HEK293 (cell line): ENCODE results near the gene KATNAL2.

ENCODE experiments used
- CTCF ChIA-PET: fragments of 350-600 bp; formaldehyde crosslinking; extraction: SDS; loops from one replicate; lab custom pipeline; 2021; ENCODE audit warnings: antibody characterized with exemption; lab: Yijun Ruan, JAX
- POLR2A ChIA-PET: fragments of 300-600 bp; formaldehyde crosslinking; extraction: SDS; loops from one replicate; lab custom pipeline; 2020; ENCODE audit warnings: antibody characterized with exemption, inconsistent platforms; lab: Yijun Ruan, JAX
- H3K27ac ChIP-seq: fragments of 200-500 bp; sonication (Bioruptor generic); 2 replicates; pipeline ENCODE4 v1.5.1; 2014; ENCODE audit warnings: low read depth, low read length, control low read depth, inconsistent platforms; ENCODE audit errors: extremely low read depth
- H3K36me3 ChIP-seq, 2 experiments: fragments of 200-500 bp in 1 of 2; sonication (Bioruptor generic) in 1 of 2; 1 replicate in 1 of 2; 2 replicates in 1 of 2; pipeline ENCODE4 v1.5.1; 2014 to 2017; ENCODE audit warnings: inconsistent platforms in 2 of 2, low read length in 2 of 2; ENCODE audit not compliant: control insufficient read depth in 2 of 2, insufficient read depth in 1 of 2
- H3K4me1 ChIP-seq: fragments of 200-500 bp; sonication (Bioruptor generic); 2 replicates; pipeline ENCODE4 v1.5.1; 2014; ENCODE audit warnings: mild to moderate bottlenecking, low read length, inconsistent platforms; ENCODE audit not compliant: control insufficient read depth, insufficient read depth
- H3K4me3 ChIP-seq: 2 replicates; pipeline ENCODE4 v1.5.1; 2011; ENCODE audit warnings: low read depth, mild to moderate bottlenecking, control low read depth, low read length, moderate library complexity
- H3K9me3 ChIP-seq: fragments of 200-500 bp; sonication (Bioruptor generic); 2 replicates; pipeline ENCODE4 v1.5.1; 2014; ENCODE audit warnings: low read depth, low read length, inconsistent platforms; ENCODE audit not compliant: control insufficient read depth, insufficient read depth
- BCL11A ChIP-seq: fragments of 450-650 bp; formaldehyde crosslinking; IDR thresholded peaks from 2 replicates; pipeline ENCODE4 v1.5.1; 2016; ENCODE audit warnings: low read depth, missing biosample characterization, missing genetic modification characterization
- BCL11B ChIP-seq: fragments of 450-650 bp; formaldehyde crosslinking; IDR thresholded peaks from 2 replicates; pipeline ENCODE4 v1.5.1; 2016; ENCODE audit warnings: low read depth, missing biosample characterization, missing genetic modification characterization
- EGR2 ChIP-seq: fragments of 450-650 bp; formaldehyde crosslinking; IDR thresholded peaks from 2 replicates; pipeline ENCODE4 v1.5.1; 2016; ENCODE audit warnings: low read depth, missing biosample characterization, missing genetic modification characterization
- HOXD13 ChIP-seq: sonication (generic); formaldehyde crosslinking; IDR thresholded peaks from 2 replicates; pipeline ENCODE4 v1.8.0; 2022; ENCODE audit warnings: missing genetic modification reagents, borderline replicate concordance
- KLF16 ChIP-seq: fragments of 450-650 bp; formaldehyde crosslinking; IDR thresholded peaks from 2 replicates; pipeline ENCODE4 v1.5.1; 2017; ENCODE audit warnings: missing biosample characterization, missing genetic modification characterization
- KLF17 ChIP-seq: fragments of 450-650 bp; formaldehyde crosslinking; IDR thresholded peaks from 2 replicates; pipeline ENCODE4 v1.5.1; 2016; ENCODE audit warnings: missing biosample characterization, missing genetic modification characterization
- KLF9 ChIP-seq: fragments of 450-650 bp; formaldehyde crosslinking; IDR thresholded peaks from 2 replicates; pipeline ENCODE4 v1.5.1; 2016; ENCODE audit warnings: missing biosample characterization, missing genetic modification characterization, low read depth
- PRDM4 ChIP-seq: fragments of 450-650 bp; formaldehyde crosslinking; IDR thresholded peaks from 2 replicates; pipeline ENCODE4 v1.5.1; 2017; ENCODE audit warnings: missing biosample characterization, missing genetic modification characterization
- YY2 ChIP-seq: fragments of 450-650 bp; formaldehyde crosslinking; IDR thresholded peaks from 2 replicates; pipeline ENCODE4 v1.5.1; 2016; ENCODE audit warnings: missing biosample characterization, missing genetic modification characterization
- ZBTB10 ChIP-seq: fragments of 450-650 bp; formaldehyde crosslinking; IDR thresholded peaks from 2 replicates; pipeline ENCODE4 v1.5.1; 2016; ENCODE audit warnings: missing biosample characterization, missing genetic modification characterization
- ZFP3 ChIP-seq: fragments of 450-650 bp; formaldehyde crosslinking; IDR thresholded peaks from 2 replicates; pipeline ENCODE4 v1.5.1; 2016; ENCODE audit warnings: low read depth, missing biosample characterization, missing genetic modification characterization
- ZNF138 ChIP-seq: fragments of 450-650 bp; formaldehyde crosslinking; IDR thresholded peaks from 2 replicates; pipeline ENCODE4 v1.5.1; 2016; ENCODE audit warnings: missing biosample characterization, missing genetic modification characterization, borderline replicate concordance
- ZNF211 ChIP-seq: fragments of 450-650 bp; formaldehyde crosslinking; IDR thresholded peaks from 2 replicates; pipeline ENCODE4 v1.5.1; 2016; ENCODE audit warnings: low read depth, missing biosample characterization, missing genetic modification characterization
- ZNF23 ChIP-seq: fragments of 450-650 bp; formaldehyde crosslinking; IDR thresholded peaks from 2 replicates; pipeline ENCODE4 v1.5.1; 2016; ENCODE audit warnings: missing biosample characterization, missing genetic modification characterization, borderline replicate concordance
- ZNF266 ChIP-seq: fragments of 450-650 bp; formaldehyde crosslinking; IDR thresholded peaks from 2 replicates; pipeline ENCODE4 v1.5.1; 2016; ENCODE audit warnings: missing biosample characterization, missing genetic modification characterization, low read depth
- ZNF341 ChIP-seq: fragments of 450-650 bp; formaldehyde crosslinking; IDR thresholded peaks from 2 replicates; pipeline ENCODE4; 2016; ENCODE audit warnings: low read depth, missing biosample characterization, missing genetic modification characterization
- ZNF48 ChIP-seq: fragments of 450-650 bp; formaldehyde crosslinking; IDR thresholded peaks from 2 replicates; pipeline ENCODE4 v1.5.1; 2016; ENCODE audit warnings: missing biosample characterization, missing genetic modification characterization
- ZNF501 ChIP-seq: fragments of 450-650 bp; formaldehyde crosslinking; IDR thresholded peaks from 2 replicates; pipeline ENCODE4 v1.5.1; 2016; ENCODE audit warnings: missing biosample characterization, missing genetic modification characterization
- ZNF544 ChIP-seq: fragments of 450-650 bp; formaldehyde crosslinking; IDR thresholded peaks from 2 replicates; pipeline ENCODE4 v1.5.0; 2017; ENCODE audit warnings: missing biosample characterization, missing genetic modification characterization
- ZNF560 ChIP-seq: fragments of 450-650 bp; formaldehyde crosslinking; IDR thresholded peaks from 2 replicates; pipeline ENCODE4 v1.5.1; 2017; ENCODE audit warnings: missing biosample characterization, missing genetic modification characterization, borderline replicate concordance
- ZNF701 ChIP-seq: fragments of 450-650 bp; formaldehyde crosslinking; IDR thresholded peaks from 2 replicates; pipeline ENCODE4 v1.5.1; 2016; ENCODE audit warnings: missing biosample characterization, missing genetic modification characterization
- ZNF76 ChIP-seq: fragments of 450-650 bp; formaldehyde crosslinking; IDR thresholded peaks from 2 replicates; pipeline ENCODE4; 2016; ENCODE audit warnings: low read depth, missing biosample characterization, missing genetic modification characterization, borderline replicate concordance
- ZSCAN16 ChIP-seq: fragments of 450-650 bp; formaldehyde crosslinking; IDR thresholded peaks from 2 replicates; pipeline ENCODE4 v1.5.1; 2016; ENCODE audit warnings: missing biosample characterization, missing genetic modification characterization
- TF ChIP-seq, protein P1 (sequence below): sonication (generic); formaldehyde crosslinking; IDR thresholded peaks from 2 replicates; pipeline ENCODE4 v1.8.1; 2022; ENCODE audit warnings: mild to moderate bottlenecking, moderate library complexity, missing genetic modification reagents
- TF ChIP-seq, protein P2 (sequence below): fragments of 450-650 bp; formaldehyde crosslinking; IDR thresholded peaks from 2 replicates; pipeline ENCODE4 v1.5.1; 2017; ENCODE audit warnings: missing biosample characterization, missing genetic modification characterization
- TF ChIP-seq, protein P3 (sequence below): fragments of 450-650 bp; formaldehyde crosslinking; IDR thresholded peaks from 2 replicates; pipeline ENCODE4 v1.5.1; 2016; ENCODE audit warnings: missing biosample characterization, missing genetic modification characterization, low read depth

KATNAL2 gene

GRCh38 chr18:47113796-47114540, 196.6 kb downstream of the KATNAL2 start:
- no peak overlapping the region for H3K4me3 ChIP-seq
- H3K36me3 ChIP-seq, result peaks cover 11 to 50% of the 10 kb centered on the region in 2 experiments; a peak in 2 of 3 replicates
- POLR2A ChIA-PET, result no interaction called here
- H3K27ac ChIP-seq, result no peak overlapping the region
- CTCF ChIA-PET, result interaction anchor here (0.6 to 6.6 kb wide), 5 partner anchors 15 to 1231 kb away, joined by 3 to 28 read pairs (median 4); no protein-coding TSS in a partner anchor
- TF ChIP-seq ZNF701 (tag by site-specific recombination) (no peak), BCL11B (no peak), ZNF138 (tag by site-specific recombination) (no peak), KLF9 (no peak), HOXD13 (CRISPR knock-in tag) (no peak), ZNF23 (tag by site-specific recombination) (no peak), ZNF341 (tag by site-specific recombination) (no peak), ZNF544 (tag by site-specific recombination) (no peak), ZNF266 (tag by site-specific recombination) (no peak), KLF16 (tag by site-specific recombination) (no peak), ZNF560 (tag by site-specific recombination) (no peak), ZNF76 (no peak), BCL11A (tag by site-specific recombination) (no peak), YY2 (no peak)
- TF ChIP-seq, protein P1, sequence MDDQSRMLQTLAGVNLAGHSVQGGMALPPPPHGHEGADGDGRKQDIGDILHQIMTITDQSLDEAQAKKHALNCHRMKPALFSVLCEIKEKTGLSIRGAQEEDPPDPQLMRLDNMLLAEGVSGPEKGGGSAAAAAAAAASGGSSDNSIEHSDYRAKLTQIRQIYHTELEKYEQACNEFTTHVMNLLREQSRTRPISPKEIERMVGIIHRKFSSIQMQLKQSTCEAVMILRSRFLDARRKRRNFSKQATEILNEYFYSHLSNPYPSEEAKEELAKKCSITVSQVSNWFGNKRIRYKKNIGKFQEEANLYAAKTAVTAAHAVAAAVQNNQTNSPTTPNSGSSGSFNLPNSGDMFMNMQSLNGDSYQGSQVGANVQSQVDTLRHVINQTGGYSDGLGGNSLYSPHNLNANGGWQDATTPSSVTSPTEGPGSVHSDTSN (CRISPR knock-in tag), result no peak
- no peaks in the 10 kb centered on the region for H3K4me1 ChIP-seq
- H3K9me3 ChIP-seq, result no peaks in the 10 kb centered on the region

GRCh38 chr18:47115205-47115604, 197.8 kb downstream of the KATNAL2 start:
- ChIA-PET POLR2A (no interaction called here), CTCF (interaction anchor here (0.7 to 6.6 kb wide), 4 partner anchors 16 to 313 kb away, joined by 3 to 28 read pairs (median 4); no protein-coding TSS in a partner anchor)
- H3K36me3 ChIP-seq, result peaks cover 11 to 42% of the 10 kb centered on the region in 2 experiments; a peak in 2 of 3 replicates
- no peaks in the 10 kb centered on the region for H3K9me3 ChIP-seq
- no peaks in the 10 kb centered on the region for H3K4me1 ChIP-seq
- H3K27ac ChIP-seq, result no peak overlapping the region
- H3K4me3 ChIP-seq, result no peak overlapping the region
- no peak for TF ChIP-seq PRDM4 (tag by site-specific recombination)
- TF ChIP-seq, protein P2, sequence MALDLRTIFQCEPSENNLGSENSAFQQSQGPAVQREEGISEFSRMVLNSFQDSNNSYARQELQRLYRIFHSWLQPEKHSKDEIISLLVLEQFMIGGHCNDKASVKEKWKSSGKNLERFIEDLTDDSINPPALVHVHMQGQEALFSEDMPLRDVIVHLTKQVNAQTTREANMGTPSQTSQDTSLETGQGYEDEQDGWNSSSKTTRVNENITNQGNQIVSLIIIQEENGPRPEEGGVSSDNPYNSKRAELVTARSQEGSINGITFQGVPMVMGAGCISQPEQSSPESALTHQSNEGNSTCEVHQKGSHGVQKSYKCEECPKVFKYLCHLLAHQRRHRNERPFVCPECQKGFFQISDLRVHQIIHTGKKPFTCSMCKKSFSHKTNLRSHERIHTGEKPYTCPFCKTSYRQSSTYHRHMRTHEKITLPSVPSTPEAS, result no peak
- no peak for TF ChIP-seq ZBTB10 (tag by site-specific recombination)
- TF ChIP-seq ZFP3, result no peak
- TF ChIP-seq, protein P3, sequence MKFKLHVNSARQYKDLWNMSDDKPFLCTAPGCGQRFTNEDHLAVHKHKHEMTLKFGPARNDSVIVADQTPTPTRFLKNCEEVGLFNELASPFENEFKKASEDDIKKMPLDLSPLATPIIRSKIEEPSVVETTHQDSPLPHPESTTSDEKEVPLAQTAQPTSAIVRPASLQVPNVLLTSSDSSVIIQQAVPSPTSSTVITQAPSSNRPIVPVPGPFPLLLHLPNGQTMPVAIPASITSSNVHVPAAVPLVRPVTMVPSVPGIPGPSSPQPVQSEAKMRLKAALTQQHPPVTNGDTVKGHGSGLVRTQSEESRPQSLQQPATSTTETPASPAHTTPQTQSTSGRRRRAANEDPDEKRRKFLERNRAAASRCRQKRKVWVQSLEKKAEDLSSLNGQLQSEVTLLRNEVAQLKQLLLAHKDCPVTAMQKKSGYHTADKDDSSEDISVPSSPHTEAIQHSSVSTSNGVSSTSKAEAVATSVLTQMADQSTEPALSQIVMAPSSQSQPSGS (tag by site-specific recombination), result no peak
- no peak for TF ChIP-seq ZSCAN16 (tag by site-specific recombination)
- TF ChIP-seq EGR2 (tag by site-specific recombination), result no peak
- no peak for TF ChIP-seq ZNF211 (tag by site-specific recombination)
- no peak for TF ChIP-seq KLF17 (tag by site-specific recombination)
- no peak for TF ChIP-seq ZNF501 (tag by site-specific recombination)
- no peak for TF ChIP-seq ZNF48 (tag by site-specific recombination)
